HL-60 (cell line): Measurements from ENCODE around the gene MDM4.

Experiments used
- DNase-seq, 2 experiments: peaks; one replicate each; pipeline ENCODE4 v3.0.0-alpha.2; 2010 to 2020; ENCODE audit warnings: low read depth in 1 of 2, low spot score in 1 of 2
- H3K27ac ChIP-seq: fragments of 250-450 bp; sonication (Bioruptor Pico); replicated peaks from 2 replicates; pipeline ENCODE4 v1.5.1; 2020; ENCODE audit warnings: mild to moderate bottlenecking, moderate library complexity
- H3K27me3 ChIP-seq: fragments of 250-450 bp; sonication (Bioruptor Pico); 2 replicates; pipeline ENCODE4 v1.5.1; 2021; ENCODE audit warnings: mild to moderate bottlenecking, moderate library complexity; ENCODE audit not compliant: insufficient read depth, poor library complexity, severe bottlenecking
- H3K4me3 ChIP-seq: replicated peaks from 2 replicates; pipeline ENCODE4 v1.5.1; 2011; ENCODE audit warnings: mild to moderate bottlenecking, control low read depth, low read length; ENCODE audit not compliant: insufficient read depth
- CTCF ChIP-seq: IDR thresholded peaks from one replicate; pipeline ENCODE4 v1.5.1; 2011; ENCODE audit warnings: low read length, control low read depth, inconsistent platforms; ENCODE audit not compliant: insufficient read depth
- GABPA ChIP-seq: IDR thresholded peaks from 2 replicates; pipeline ENCODE4 v1.6.1; 2012; ENCODE audit warnings: low read depth
- POLR2AphosphoS5 ChIP-seq: IDR thresholded peaks from 2 replicates; pipeline ENCODE4 v1.6.1; 2012; ENCODE audit warnings: low read depth
- SPI1 ChIP-seq: IDR thresholded peaks from 2 replicates; pipeline ENCODE4 v1.6.1; 2012; ENCODE audit warnings: low read depth, mild to moderate bottlenecking, borderline replicate concordance
- TF ChIP-seq, protein P1 (sequence below): IDR thresholded peaks from 2 replicates; pipeline ENCODE4 v1.6.1; 2012; ENCODE audit warnings: low read depth; ENCODE audit not compliant: insufficient replicate concordance

The MDM4 gene

DNA sequence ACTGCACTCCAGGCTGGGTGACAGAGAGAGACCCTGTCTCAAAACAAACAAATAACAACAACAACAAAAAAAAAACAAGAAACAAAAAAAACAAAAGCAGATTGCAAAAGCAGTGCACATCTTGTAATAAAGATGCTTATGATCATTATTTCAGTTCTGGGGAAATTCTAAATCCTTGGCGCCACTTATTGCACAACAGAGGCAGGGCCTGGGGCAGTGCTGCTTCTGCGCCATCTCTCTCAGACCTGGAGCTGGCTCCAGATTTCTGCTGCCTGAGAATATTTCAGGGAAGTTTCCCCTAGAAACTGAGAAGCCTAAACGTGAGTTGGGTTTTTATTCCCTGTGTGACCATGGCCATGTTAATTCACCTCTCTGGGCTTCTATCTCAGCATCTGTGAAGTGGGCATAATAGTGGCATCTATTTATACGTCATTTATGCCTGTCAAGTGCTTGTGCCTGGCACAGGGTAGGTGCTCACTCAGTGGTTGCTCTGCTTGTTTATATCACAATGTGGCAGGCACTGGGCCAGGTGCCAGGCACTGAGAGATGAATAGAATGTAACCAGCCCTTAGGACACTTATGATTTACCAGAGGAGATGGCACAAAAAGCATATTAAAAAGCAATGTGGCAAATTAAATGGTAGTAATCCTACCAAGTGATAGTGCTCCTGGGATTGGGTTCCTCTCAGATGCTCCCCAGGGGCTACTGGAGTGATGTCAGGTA, 67.9 kb downstream of the MDM4 start:
- Histone ChIP-seq H3K27me3 (no peaks in the 10 kb centered on the region), H3K4me3 (no peak overlapping the region), H3K27ac (no peak overlapping the region)
- TF ChIP-seq SPI1 (no peak), GABPA (no peak), CTCF (no peak), POLR2AphosphoS5 (no peak)
- TF ChIP-seq, protein P1, sequence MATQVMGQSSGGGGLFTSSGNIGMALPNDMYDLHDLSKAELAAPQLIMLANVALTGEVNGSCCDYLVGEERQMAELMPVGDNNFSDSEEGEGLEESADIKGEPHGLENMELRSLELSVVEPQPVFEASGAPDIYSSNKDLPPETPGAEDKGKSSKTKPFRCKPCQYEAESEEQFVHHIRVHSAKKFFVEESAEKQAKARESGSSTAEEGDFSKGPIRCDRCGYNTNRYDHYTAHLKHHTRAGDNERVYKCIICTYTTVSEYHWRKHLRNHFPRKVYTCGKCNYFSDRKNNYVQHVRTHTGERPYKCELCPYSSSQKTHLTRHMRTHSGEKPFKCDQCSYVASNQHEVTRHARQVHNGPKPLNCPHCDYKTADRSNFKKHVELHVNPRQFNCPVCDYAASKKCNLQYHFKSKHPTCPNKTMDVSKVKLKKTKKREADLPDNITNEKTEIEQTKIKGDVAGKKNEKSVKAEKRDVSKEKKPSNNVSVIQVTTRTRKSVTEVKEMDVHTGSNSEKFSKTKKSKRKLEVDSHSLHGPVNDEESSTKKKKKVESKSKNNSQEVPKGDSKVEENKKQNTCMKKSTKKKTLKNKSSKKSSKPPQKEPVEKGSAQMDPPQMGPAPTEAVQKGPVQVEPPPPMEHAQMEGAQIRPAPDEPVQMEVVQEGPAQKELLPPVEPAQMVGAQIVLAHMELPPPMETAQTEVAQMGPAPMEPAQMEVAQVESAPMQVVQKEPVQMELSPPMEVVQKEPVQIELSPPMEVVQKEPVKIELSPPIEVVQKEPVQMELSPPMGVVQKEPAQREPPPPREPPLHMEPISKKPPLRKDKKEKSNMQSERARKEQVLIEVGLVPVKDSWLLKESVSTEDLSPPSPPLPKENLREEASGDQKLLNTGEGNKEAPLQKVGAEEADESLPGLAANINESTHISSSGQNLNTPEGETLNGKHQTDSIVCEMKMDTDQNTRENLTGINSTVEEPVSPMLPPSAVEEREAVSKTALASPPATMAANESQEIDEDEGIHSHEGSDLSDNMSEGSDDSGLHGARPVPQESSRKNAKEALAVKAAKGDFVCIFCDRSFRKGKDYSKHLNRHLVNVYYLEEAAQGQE = no peak
- DNase-seq = no peak

DNA sequence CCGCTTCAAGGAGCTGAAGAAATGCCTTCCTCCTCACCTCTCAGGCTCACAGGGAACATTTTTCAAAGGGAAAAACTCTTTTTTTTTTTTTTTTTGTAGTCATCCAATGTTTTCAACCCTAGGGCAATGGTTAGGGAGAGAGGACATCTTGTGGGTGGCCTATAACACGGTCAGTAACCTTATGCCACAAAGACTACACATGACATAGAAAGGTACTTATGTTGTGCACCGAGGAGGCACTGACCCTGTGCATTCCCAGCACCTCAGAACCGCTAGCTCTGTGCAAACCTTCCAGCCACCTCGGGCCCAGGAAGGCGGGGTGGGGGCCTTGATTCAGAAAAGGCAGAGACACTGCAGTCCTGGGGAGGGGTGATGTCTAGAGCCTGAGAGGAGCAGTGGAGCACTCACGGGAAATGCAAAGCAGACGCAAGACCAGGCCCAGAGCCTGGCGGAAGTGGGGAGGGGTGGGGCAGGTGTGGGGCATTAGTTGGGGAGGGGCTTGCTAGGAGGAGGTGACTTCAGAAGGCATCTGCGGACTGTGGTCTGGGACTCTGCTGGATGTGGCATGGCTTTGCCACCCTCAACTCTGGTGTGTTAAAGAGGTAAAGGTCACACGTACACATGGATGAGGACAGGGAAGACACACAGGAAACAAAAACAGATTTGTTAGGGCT, 68.6 kb downstream of the MDM4 start:
- no peak overlapping the region for H3K4me3 ChIP-seq
- TF ChIP-seq SPI1 = no peak
- TF ChIP-seq, protein P1 = no peak
- no peak for TF ChIP-seq POLR2AphosphoS5
- TF ChIP-seq CTCF = no peak
- TF ChIP-seq GABPA = no peak
- no peak for DNase-seq
- H3K27ac ChIP-seq = no peak overlapping the region
- H3K27me3 ChIP-seq = no peaks in the 10 kb centered on the region

- no peak overlapping the region for H3K4me3 ChIP-seq
- no peak for DNase-seq
- TF ChIP-seq SPI1 = no peak
- TF ChIP-seq, protein P1 = no peak
- no peak for TF ChIP-seq CTCF
- no peak for TF ChIP-seq POLR2AphosphoS5
- no peak for TF ChIP-seq GABPA
- no peaks in the 10 kb centered on the region for H3K27me3 ChIP-seq
- no peak overlapping the region for H3K27ac ChIP-seq
Measured at GRCh38 chr1:204587621-204588020, 71.4 kb downstream of the MDM4 start.
